ENCODE data around the gene HMGN1. TPM values are rescaled to one million over a fixed set of nuclear protein-coding genes. Genes with fewer than 3 reads are reported as not detected.

Gene HMGN1
- total RNA-seq, 1 donor from 2014 or later = 596 TPM

GRCh38 chr21:39388038-39388810 lies 39.3 kb upstream of the HMGN1 start:
- peaks cover 17% of the 10 kb centered on the region for H3K4me1 Mint-ChIP-seq (ENCODE audit: low read depth)
- no peaks in the 10 kb centered on the region for H3K27me3 Mint-ChIP-seq
- TF ChIP-seq CTCF (IDR thresholded peaks at IDR 0.05; ENCODE audit: unreplicated experiment) = peak; percentile 96
- H3K4me3 Mint-ChIP-seq (ENCODE audit: low read depth) = peak overlapping the region; percentile 71
- H3K27ac Mint-ChIP-seq = peak overlapping the region; percentile 57
- DNase-seq (ENCODE audit: low spot score, unreplicated experiment) = peak; percentile 88
- H3K9me3 Mint-ChIP-seq (ENCODE audit: low read depth) = no peaks in the 10 kb centered on the region
- peaks cover 4% of the 10 kb centered on the region for H3K36me3 Mint-ChIP-seq (ENCODE audit: insufficient read depth)

GRCh38 chr21:39387461-39388037 lies 38.7 kb upstream of the HMGN1 start:
- H3K27ac Mint-ChIP-seq = peak overlapping the region; percentile 87
- no peaks in the 10 kb centered on the region for H3K27me3 Mint-ChIP-seq
- H3K36me3 Mint-ChIP-seq (ENCODE audit: insufficient read depth) = peaks cover 1% of the 10 kb centered on the region
- no peak for TF ChIP-seq CTCF (IDR thresholded peaks at IDR 0.05; ENCODE audit: unreplicated experiment)
- peak overlapping the region; percentile 71 for H3K4me3 Mint-ChIP-seq (ENCODE audit: low read depth)
- peaks cover 17% of the 10 kb centered on the region for H3K4me1 Mint-ChIP-seq (ENCODE audit: low read depth)
- peak; percentile 89 for DNase-seq (ENCODE audit: low spot score, unreplicated experiment)
- no peaks in the 10 kb centered on the region for H3K9me3 Mint-ChIP-seq (ENCODE audit: low read depth)

- H3K27ac Mint-ChIP-seq = no peak overlapping the region
- peak overlapping the region; percentile 71 for H3K4me3 Mint-ChIP-seq (ENCODE audit: low read depth)
- peaks cover 2% of the 10 kb centered on the region for H3K36me3 Mint-ChIP-seq (ENCODE audit: insufficient read depth)
- H3K27me3 Mint-ChIP-seq = no peaks in the 10 kb centered on the region
- TF ChIP-seq CTCF (IDR thresholded peaks at IDR 0.05; ENCODE audit: unreplicated experiment) = no peak
- peaks cover 19% of the 10 kb centered on the region for H3K4me1 Mint-ChIP-seq (ENCODE audit: low read depth)
- no peaks in the 10 kb centered on the region for H3K9me3 Mint-ChIP-seq (ENCODE audit: low read depth)
- no peak for DNase-seq (ENCODE audit: low spot score, unreplicated experiment)
Observed at GRCh38 chr21:39386899-39387298, 38.0 kb upstream of the HMGN1 start.

- Mint-ChIP-seq H3K9me3 (ENCODE audit: low read depth) (no peaks in the 10 kb centered on the region), H3K27ac (peak overlapping the region; percentile 78), H3K27me3 (no peaks in the 10 kb centered on the region), H3K4me1 (ENCODE audit: low read depth) (peaks cover 19% of the 10 kb centered on the region), H3K4me3 (ENCODE audit: low read depth) (no peak overlapping the region), H3K36me3 (ENCODE audit: insufficient read depth) (peaks cover 2% of the 10 kb centered on the region)
- no peak for DNase-seq (ENCODE audit: low spot score, unreplicated experiment)
- TF ChIP-seq CTCF (IDR thresholded peaks at IDR 0.05; ENCODE audit: unreplicated experiment) = no peak
Observed at GRCh38 chr21:39386194-39386593, 37.3 kb upstream of the HMGN1 start.

- DNase-seq (ENCODE audit: low spot score, unreplicated experiment) = no peak
- Mint-ChIP-seq H3K4me1 (ENCODE audit: low read depth) (peaks cover 20% of the 10 kb centered on the region), H3K27ac (peak overlapping the region; percentile 78), H3K36me3 (ENCODE audit: insufficient read depth) (peaks cover 2% of the 10 kb centered on the region), H3K9me3 (ENCODE audit: low read depth) (no peaks in the 10 kb centered on the region), H3K27me3 (no peaks in the 10 kb centered on the region), H3K4me3 (ENCODE audit: low read depth) (no peak overlapping the region)
- TF ChIP-seq CTCF (IDR thresholded peaks at IDR 0.05; ENCODE audit: unreplicated experiment) = no peak
Observed at GRCh38 chr21:39385299-39386145, 36.6 kb upstream of the HMGN1 start.

Data from progenitor cell of endocrine pancreas (in vitro differentiated cells).